OCI-LY3 (cell line): ENCODE results near the gene MUC6.

Source experiments
- CTCF ChIP-seq: fragments of 200-600, 300-600 bp; sonication (generic); IDR thresholded peaks from 2 replicates; pipeline ENCODE4 v1.5.1; 2014; ENCODE audit warnings: antibody characterized with exemption, low read length, low read depth
- EZH2phosphoT487 ChIP-seq: fragments of 200-600 bp; shearing (Covaris generic); IDR thresholded peaks from 2 replicates; pipeline ENCODE4 v1.6.1; 2018; ENCODE audit warnings: antibody characterized with exemption, mixed run types, low read depth

DNA sequence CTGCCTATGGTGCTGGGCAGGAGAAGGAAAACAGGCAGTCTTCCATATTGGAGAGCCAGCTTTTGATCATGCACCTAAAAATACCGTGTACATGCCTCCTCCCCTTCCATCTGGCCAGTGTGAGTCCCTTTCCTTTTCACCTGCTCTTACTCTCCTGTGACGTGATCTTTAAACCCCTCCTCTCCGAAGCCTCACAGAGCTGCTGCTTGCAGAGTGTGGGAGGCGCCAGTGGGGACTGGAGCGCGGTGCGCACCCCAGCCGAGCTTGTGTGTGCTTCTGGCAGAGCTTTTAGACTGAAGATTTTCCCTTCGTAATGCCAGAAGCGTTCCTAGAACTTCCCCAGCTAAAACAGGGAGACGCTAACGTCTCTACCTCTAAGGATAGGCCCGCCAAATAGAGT, 29.8 kb downstream of the MUC6 start:
- TF ChIP-seq EZH2phosphoT487: no peak
- no peak for TF ChIP-seq CTCF
